PC-3 (cell line): ENCODE results near the gene BACH2. TPM values are rescaled to one million over a fixed set of nuclear protein-coding genes. Genes with fewer than 3 reads are reported as not detected.

Experiments used
- ATAC-seq: fragments of 200-7000 bp; cut with Tn5 transposase; 2 replicates; pipeline ENCODE4 v1.9.1; 2020; ENCODE audit warnings: mild to moderate bottlenecking, moderate library complexity
- BruUV-seq: library from RNA; stranded (reverse); fragments of 400-500 nt; replicated peaks from 2 replicates; lab custom pipeline; 2021; lab: Mats Ljungman, UMichigan
- CTCF ChIA-PET: fragments of 300-600 bp; sonication (Branson Sonifier 250); formaldehyde crosslinking; loops from one replicate; lab custom pipeline; 2022; ENCODE audit warnings: antibody characterized with exemption; lab: Charles Lee
- POLR2A ChIA-PET: fragments of 300-600 bp; sonication (Branson Sonifier 250); formaldehyde crosslinking; loops from one replicate; lab custom pipeline; 2022; ENCODE audit warnings: antibody characterized with exemption; ENCODE audit not compliant: unreplicated experiment; lab: Charles Lee
- DNase-seq: peaks from one replicate; pipeline ENCODE4 v3.0.0-alpha.2; 2015
- H2AFZ ChIP-seq: fragments of 300-600 bp; sonication (generic); 2 replicates; pipeline ENCODE4 v1.6.0; 2016; ENCODE audit warnings: antibody characterized with exemption, low read length
- H3F3A ChIP-seq: fragments of 300-600 bp; sonication (generic); one replicate; pipeline ENCODE4 v1.6.0; 2017; ENCODE audit warnings: antibody characterized with exemption, low read length, control low read depth, mild to moderate bottlenecking; ENCODE audit not compliant: unreplicated experiment
- H3K27ac ChIP-seq: fragments of 300-600 bp; sonication (generic); 2 replicates; pipeline ENCODE4 v1.5.1; 2016; ENCODE audit warnings: mild to moderate bottlenecking, low read length
- H3K27me3 ChIP-seq: fragments of 300-600 bp; sonication (generic); 2 replicates; pipeline ENCODE4 v1.6.1; 2016; ENCODE audit warnings: low read length, mixed read lengths
- H3K36me3 ChIP-seq: fragments of 300-600 bp; sonication (generic); 2 replicates; pipeline ENCODE4 v1.6.1; 2016; ENCODE audit warnings: low read depth, mixed run types, low read length, mixed read lengths
- H3K4me1 ChIP-seq: fragments of 300-600 bp; sonication (generic); 2 replicates; pipeline ENCODE4 v1.5.1; 2016; ENCODE audit warnings: low read length; ENCODE audit not compliant: insufficient read depth
- H3K4me2 ChIP-seq: fragments of 300-600 bp; sonication (generic); 2 replicates; pipeline ENCODE4 v1.6.0; 2016; ENCODE audit warnings: low read length
- H3K4me3 ChIP-seq: fragments of 300-600 bp; sonication (generic); 2 replicates; pipeline ENCODE4 v1.5.1; 2016; ENCODE audit warnings: mild to moderate bottlenecking, low read length, mixed read lengths
- H3K79me2 ChIP-seq: fragments of 300-600 bp; sonication (generic); 2 replicates; pipeline ENCODE4 v1.6.1; 2017; ENCODE audit warnings: low read length, mixed read lengths
- H3K9ac ChIP-seq: fragments of 300-600 bp; sonication (generic); 2 replicates; pipeline ENCODE4 v1.6.0; 2016; ENCODE audit warnings: mild to moderate bottlenecking, low read length
- H3K9me2 ChIP-seq: fragments of 300-600 bp; sonication (generic); replicated peaks from 2 replicates; pipeline ENCODE4 v1.6.1; 2016; ENCODE audit warnings: mixed run types, low read length, mixed read lengths
- H3K9me3 ChIP-seq: fragments of 300-600 bp; sonication (generic); 2 replicates; pipeline ENCODE4 v1.6.1; 2016; ENCODE audit warnings: low read length, mixed read lengths
- H4K20me1 ChIP-seq: fragments of 300-600 bp; sonication (generic); 2 replicates; pipeline ENCODE4 v1.6.1; 2016; ENCODE audit warnings: low read length, mixed read lengths
- EZH2 ChIP-seq: fragments of 300-600 bp; sonication (generic); IDR thresholded peaks from one replicate; pipeline ENCODE4 v1.6.1; 2017; ENCODE audit warnings: antibody characterized with exemption, mild to moderate bottlenecking, low read length; ENCODE audit not compliant: unreplicated experiment
- EZH2phosphoT487 ChIP-seq: fragments of 300-600 bp; sonication (generic); IDR thresholded peaks from 2 replicates; pipeline ENCODE4 v1.6.1; 2018; ENCODE audit warnings: mild to moderate bottlenecking, antibody characterized with exemption, low read length, borderline replicate concordance
- intact Hi-C: fragments of 100-400 bp; cut with micrococcal nuclease; formaldehyde crosslinking; loops from 2 replicates; pipeline ENCODE4 v1.9.0; 2023
- total RNA-seq: library from RNA; depleted of rRNA; stranded (reverse); fragments of >200 nt; gene quantifications from 2 replicates; pipeline ENCODE4 v1.2.3, GENCODE V29; 2014
- TF ChIP-seq, protein P1 (sequence below): fragments of 300-600 bp; sonication (generic); conservative IDR thresholded peaks from 2 replicates; pipeline ENCODE4 v1.5.1; 2017; ENCODE audit warnings: antibody characterized with exemption, low read depth, mild to moderate bottlenecking, low read length

Gene BACH2
- total RNA-seq, 1 experiment from 2014 or later: 7.0 TPM

DNA sequence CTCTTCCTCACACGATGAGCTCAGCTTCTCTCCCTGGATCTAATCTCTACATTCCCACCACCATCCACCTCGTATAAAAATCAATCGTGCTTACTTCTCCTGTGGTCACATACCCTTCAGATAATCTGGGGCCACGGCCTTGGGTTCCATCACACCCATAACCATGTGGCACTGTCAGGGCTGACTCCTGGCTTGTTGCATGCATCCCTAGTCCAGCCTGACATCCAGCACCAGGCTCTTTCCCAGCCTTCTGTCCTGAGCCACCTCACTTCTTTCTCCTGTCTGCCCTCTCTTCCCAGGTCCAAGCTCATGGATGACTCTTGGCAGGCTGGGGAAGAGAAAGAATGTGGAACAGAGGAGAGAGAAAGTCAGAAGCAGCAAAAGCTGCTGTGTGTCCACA lies 199.8 kb downstream of the BACH2 start:
- Histone ChIP-seq H3K9ac (no peak overlapping the region), H3K4me3 (no peak overlapping the region), H3K36me3 (no peaks in the 10 kb centered on the region), H3K4me2 (no peak overlapping the region), H3K4me1 (peaks cover 13% of the 10 kb centered on the region), H4K20me1 (no peaks in the 10 kb centered on the region), H3K27me3 (no peaks in the 10 kb centered on the region), H3K9me2 (no peaks in the 10 kb centered on the region), H3K9me3 (no peaks in the 10 kb centered on the region), H3F3A (no peaks in the 10 kb centered on the region), H2AFZ (no peak overlapping the region), H3K27ac (no peak overlapping the region), H3K79me2 (no peaks in the 10 kb centered on the region)
- DNase-seq: no peak
- POLR2A ChIA-PET: no interaction called here
- TF ChIP-seq EZH2phosphoT487 (no peak), EZH2 (no peak)
- TF ChIP-seq, protein P1, sequence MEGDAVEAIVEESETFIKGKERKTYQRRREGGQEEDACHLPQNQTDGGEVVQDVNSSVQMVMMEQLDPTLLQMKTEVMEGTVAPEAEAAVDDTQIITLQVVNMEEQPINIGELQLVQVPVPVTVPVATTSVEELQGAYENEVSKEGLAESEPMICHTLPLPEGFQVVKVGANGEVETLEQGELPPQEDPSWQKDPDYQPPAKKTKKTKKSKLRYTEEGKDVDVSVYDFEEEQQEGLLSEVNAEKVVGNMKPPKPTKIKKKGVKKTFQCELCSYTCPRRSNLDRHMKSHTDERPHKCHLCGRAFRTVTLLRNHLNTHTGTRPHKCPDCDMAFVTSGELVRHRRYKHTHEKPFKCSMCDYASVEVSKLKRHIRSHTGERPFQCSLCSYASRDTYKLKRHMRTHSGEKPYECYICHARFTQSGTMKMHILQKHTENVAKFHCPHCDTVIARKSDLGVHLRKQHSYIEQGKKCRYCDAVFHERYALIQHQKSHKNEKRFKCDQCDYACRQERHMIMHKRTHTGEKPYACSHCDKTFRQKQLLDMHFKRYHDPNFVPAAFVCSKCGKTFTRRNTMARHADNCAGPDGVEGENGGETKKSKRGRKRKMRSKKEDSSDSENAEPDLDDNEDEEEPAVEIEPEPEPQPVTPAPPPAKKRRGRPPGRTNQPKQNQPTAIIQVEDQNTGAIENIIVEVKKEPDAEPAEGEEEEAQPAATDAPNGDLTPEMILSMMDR: no peak
- ATAC-seq: no peak
- CTCF ChIA-PET: no interaction called here
- intact Hi-C loops: loop anchor here (10.0 kb wide), 1 partner anchor 298 kb away; no protein-coding TSS in a partner anchor
- BruUV-seq: no TSS peak

DNA sequence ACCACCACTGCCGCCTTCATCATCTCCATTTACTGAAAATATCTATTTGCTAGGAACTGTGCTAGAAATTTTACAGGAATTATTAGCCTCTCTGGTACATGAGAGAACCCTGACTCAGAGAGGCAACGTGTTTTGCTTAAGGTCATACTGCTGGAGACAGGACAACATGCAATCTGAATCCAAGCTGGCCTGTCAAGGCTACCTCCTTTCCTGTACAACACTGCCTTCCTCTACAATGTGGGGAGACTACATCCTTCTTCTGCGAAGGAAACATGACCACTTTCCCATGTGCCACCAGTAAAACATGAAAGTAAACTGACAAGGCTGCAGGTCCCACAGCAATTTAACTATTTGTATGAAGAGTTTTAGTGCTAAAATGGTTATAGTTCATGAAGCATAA lies 200.9 kb downstream of the BACH2 start:
- H3K4me1 ChIP-seq: peaks cover 13% of the 10 kb centered on the region
- no peak for DNase-seq
- ATAC-seq: no peak
- no peaks in the 10 kb centered on the region for H3K79me2 ChIP-seq
- BruUV-seq: no TSS peak
- no peaks in the 10 kb centered on the region for H3K9me3 ChIP-seq
- no peaks in the 10 kb centered on the region for H3K27me3 ChIP-seq
- intact Hi-C loops: loop anchor here (10.0 kb wide), 1 partner anchor 299 kb away; no protein-coding TSS in a partner anchor
- no peak overlapping the region for H3K27ac ChIP-seq
- TF ChIP-seq, protein P1: no peak
- TF ChIP-seq EZH2 (no peak), EZH2phosphoT487 (no peak)
- POLR2A ChIA-PET: no interaction called here
- no peak overlapping the region for H3K9ac ChIP-seq
- H3K36me3 ChIP-seq: no peaks in the 10 kb centered on the region
- H3K9me2 ChIP-seq: no peaks in the 10 kb centered on the region
- H3K4me2 ChIP-seq: no peak overlapping the region
- no peaks in the 10 kb centered on the region for H3F3A ChIP-seq
- no peaks in the 10 kb centered on the region for H4K20me1 ChIP-seq
- CTCF ChIA-PET: no interaction called here
- H3K4me3 ChIP-seq: no peak overlapping the region
- H2AFZ ChIP-seq: no peak overlapping the region

DNA sequence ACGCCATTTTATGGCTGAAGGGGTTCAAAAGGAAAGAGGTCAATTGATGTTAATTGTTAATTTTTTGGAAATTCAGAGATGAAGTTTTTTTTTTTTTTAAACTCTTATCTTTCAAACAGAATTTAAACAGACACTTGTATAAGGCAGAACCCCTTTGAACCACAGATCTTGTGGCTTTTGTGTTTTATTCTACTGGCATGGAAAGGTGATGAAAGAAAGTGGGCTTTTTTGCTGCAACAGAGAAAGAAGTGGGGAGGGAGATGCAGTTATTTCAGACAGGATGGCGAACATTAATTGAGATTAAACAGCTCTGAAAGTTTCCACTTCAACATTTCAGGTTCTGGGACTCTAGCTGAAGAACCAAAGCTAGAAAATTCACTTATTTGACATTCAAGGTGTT lies 201.5 kb downstream of the BACH2 start:
- Histone ChIP-seq H3K9me2 (no peaks in the 10 kb centered on the region), H3K27ac (no peak overlapping the region), H3K4me1 (peaks cover 13% of the 10 kb centered on the region), H3K27me3 (no peaks in the 10 kb centered on the region), H2AFZ (no peak overlapping the region), H3F3A (no peaks in the 10 kb centered on the region), H4K20me1 (no peaks in the 10 kb centered on the region), H3K36me3 (no peaks in the 10 kb centered on the region), H3K4me3 (no peak overlapping the region), H3K9me3 (no peaks in the 10 kb centered on the region), H3K4me2 (no peak overlapping the region), H3K79me2 (no peaks in the 10 kb centered on the region), H3K9ac (no peak overlapping the region)
- TF ChIP-seq, protein P1: no peak
- TF ChIP-seq EZH2phosphoT487 (no peak), EZH2 (no peak)
- DNase-seq (no peak), ATAC-seq (no peak)
- CTCF ChIA-PET: interaction anchor here (0.6 kb wide), 1 partner anchor 276 kb away, joined by 4 read pairs; the partner anchor contains the start of gene MDN1
- POLR2A ChIA-PET: no interaction called here
- intact Hi-C loops: loop anchor here (10.0 kb wide), 1 partner anchor 300 kb away; no protein-coding TSS in a partner anchor
- BruUV-seq: no TSS peak
